Hindlimb muscle (tissue), 1 donor: ENCODE measurements around the gene PARD3. TPM values are rescaled to one million over a fixed set of nuclear protein-coding genes. Genes with fewer than 3 reads are reported as not detected.

Experiments used
- DNase-seq: peaks from one replicate; pipeline ENCODE4 v3.0.0-alpha.2; 2013
- polyA plus RNA-seq: library from polyadenylated mRNA; unstranded; fragments of 120-200 nt; gene quantifications from one replicate; pipeline ENCODE4 v1.2.1, GENCODE V29; 2013; ENCODE audit not compliant: insufficient read length

Gene PARD3
- polyA plus RNA-seq, 1 donor: 40.7 TPM

DNA sequence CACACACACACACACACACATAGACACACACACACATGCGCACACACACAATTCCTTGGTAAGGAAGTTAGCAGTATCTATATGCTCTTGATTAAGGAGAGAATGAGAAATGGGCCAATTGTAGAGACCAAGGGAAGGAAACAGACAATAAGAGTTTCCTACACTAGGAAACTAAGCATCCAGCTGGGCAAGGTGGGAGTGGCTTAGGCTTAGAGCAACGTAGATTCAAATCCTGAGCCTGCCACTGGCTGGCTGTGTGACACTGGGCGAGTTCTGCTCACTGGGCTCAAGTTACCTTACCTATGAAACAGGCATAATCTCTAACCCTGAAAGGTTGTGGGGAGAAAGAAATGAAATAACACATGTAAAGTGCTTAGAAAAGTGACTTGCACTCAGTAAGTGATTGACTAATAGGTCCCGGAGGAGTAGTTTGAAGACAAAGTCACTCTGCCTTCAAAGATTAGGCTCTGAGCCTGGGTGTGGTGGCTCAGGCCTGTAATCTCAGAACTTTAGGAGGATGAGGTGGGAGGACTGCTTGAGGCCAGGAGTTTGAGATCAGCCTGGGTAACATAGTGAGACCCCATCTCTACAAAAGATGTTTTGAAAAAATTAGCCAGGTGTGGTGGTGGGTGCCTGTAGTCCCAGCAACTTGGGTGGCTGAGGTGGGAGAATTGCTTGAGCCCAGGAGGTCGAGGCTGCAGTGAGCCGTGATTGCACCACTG is 701.4 kb downstream of the PARD3 start:
- no peak for DNase-seq

DNA sequence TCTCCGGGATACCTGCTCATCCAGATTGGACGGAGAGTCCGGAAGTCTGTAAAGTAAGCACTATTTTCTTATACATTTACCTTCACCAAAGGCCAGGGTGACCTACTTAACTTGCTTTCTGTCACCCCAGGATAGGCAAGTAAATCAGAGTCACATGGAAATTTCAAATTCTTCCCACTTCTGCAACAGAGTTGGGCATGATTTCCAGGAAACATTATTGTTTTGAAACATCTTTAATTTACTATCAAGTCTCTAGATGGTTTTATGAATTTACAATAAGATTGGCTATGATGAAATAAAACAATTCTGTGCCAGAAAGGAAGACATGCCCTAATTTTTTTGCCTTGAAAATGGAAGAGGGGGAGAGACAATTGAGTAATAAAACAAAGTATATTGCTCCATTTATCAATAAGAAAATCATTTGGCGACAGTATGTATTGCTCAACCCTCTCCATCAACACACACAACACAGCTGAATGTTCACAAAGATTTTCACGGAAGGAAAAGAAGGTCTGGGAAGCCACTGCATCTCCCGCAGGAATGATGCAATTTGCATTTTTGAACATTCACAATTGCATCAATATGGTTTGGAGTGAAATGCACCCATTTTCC is 702.8 kb downstream of the PARD3 start:
- no peak for DNase-seq

DNA sequence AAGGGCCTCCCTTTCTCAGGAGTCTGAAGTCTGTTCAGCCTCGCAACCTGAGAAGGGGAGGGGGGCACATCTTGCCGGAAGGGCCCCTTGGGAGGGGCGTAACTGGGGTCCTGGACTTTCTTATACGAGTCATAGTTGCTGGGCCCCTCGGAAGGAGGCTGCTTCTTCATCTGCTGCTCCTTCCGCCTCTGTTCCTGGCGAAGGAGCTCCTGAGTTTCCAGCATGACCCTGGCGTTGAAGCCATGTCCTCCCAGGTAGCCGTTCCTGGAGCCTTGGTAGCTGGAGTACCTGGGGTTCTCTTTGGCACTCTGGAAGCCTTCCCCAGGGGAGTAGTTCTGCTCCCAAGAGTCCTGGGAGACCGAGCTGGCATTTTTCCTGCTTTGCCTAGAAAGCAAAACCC is 703.9 kb downstream of the PARD3 start:
- DNase-seq: no peak

DNA sequence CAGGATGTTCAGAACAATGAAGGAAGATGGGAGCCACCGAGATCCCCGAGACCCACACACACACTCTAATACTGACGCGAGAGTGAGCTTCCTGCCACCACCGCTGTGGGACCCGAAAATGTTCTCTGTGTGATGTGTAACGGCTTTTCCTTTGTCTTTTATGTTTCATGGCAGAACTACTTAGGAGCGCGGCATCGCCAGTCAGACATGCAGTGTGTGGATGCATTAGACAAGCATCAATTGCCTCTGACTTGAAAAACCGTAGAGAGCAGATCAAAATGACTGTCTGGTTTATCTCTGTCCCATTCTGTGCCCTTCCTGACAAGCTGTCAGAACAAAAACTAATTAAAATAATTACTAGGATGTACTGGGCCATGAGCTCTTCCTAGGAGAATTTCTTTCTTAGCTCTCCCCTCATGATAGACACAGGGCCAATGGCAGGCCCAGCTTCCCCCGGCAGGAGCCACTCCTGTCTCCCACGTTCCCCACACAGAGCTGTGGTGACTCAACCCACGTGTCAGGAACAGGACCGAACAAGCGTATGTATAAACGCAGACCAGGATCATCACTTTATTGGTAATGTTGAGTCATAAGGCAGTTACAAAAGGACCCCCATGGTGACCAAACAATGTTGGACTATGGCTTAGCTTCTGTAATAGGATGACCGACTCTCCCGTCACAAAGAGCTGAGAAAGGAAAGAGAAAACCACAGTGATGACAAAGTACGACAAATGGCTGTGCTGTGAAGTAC is 705.0 kb downstream of the PARD3 start:
- no peak for DNase-seq

DNA sequence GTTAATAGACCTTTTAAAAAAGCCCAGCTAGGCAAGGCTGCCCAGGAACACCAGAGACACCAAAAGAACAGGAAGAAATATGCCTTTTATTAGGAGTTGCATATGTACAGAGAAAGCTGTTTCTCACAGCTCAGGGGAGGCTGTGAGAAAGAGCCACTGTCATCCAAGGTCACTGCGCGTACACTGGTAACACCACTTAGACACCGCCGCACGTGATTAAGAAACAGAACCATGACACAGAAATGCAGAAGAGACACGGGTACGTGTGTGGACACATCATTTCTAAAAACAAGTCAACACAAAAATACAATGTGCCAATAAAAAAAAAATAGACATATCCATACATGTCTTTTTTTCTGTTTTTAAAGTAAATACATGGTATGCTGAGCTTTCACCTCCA is 705.6 kb downstream of the PARD3 start:
- DNase-seq: no peak

DNA sequence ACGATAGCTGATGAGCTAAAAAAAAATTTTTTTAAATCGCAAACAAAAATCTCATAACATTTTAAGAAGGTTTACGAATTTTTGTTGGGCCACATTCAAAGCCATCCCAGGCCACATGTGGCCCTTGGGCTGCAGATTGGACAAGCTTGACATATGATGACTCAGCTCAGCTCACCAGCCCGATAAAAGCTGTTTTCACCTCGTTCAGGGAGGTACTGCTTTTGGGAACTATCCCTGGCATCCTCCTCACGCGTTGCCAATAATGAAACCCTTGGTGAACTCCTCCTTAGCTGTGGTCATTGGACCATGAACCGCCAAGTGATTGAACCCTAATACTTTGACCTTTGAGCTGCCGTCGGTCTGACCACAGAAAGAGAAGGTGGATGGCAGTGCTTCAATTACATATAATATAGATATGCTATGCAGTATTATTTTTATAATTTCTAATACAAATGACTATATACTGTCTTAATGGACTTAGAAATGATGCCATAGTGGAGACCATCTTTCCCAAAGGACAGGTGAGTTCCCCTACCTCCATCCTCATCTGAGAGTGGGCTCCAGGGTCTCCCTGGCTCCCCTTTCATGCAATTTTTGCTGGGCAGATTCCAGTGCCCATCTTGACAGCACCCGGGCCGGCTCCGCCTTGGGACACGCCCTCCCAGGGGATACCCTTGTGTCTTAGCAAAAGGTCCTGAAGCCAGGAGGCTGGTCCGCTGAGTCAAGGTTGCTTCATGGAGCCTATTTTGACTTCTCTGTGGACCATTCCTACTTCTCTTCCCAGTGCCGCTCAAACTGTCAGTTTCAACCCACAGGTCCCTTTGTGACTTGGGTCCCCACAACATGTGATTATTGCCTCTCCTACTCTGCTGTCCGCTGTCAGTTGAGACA is 707.2 kb downstream of the PARD3 start:
- no peak for DNase-seq

DNA sequence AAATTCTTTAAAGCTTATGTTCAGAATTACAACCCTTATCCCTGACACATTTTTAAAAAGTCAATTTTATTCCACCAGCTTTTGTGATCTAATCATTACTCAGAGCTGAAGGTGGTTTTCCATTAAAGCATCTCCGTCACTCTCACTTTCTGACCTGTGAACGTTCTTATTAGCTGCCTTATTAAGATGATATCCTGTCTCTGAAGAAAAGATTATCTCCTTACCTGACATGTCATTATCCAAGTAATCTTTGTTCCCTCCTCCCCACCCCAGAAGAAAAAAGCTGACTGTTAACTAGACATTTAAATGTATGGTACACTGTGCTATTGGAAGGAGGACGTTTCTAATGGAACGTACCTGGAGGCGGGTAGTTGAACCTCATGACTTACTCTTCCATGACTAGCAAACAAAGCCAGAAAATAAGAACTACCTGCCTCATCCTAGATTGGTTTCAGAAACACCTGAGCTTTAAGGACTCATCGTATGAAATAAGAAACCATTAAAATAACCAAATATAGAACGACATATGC is 708.7 kb downstream of the PARD3 start:
- no peak for DNase-seq

DNA sequence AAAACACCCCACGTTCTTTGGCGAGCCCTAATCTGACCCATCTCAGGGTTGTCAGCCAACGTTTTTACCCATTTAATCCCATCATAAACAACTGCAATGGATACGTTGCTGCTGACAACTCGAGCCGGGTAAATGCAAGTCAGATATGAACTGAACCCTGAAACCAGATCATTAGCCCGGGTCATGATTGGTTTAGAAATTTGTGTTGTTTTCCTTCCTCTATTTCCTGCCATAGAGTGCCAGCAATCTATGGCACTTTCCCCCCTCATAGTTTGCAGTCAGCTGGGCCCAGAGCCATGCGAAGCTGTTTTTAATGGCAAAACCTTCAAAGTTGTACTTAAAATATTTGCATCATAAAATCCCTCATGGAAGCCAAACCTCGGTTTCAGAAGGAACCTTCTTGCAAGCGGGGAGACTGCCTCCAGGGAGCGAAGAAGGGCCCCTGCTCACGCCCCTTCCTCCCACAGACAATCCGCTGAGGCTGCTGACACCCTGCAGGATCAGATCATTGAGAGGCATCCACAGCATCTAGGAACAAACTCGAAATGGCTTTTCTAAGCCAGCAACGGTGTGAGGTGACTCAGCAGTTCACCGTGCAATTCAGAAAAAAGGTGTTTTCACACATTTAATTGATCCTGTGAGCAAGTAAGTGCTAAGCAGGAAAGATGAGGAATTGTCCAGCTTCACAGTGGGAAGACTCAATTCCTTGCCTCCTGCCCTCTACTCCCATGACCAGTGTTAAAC is 710.1 kb downstream of the PARD3 start:
- no peak for DNase-seq

DNA sequence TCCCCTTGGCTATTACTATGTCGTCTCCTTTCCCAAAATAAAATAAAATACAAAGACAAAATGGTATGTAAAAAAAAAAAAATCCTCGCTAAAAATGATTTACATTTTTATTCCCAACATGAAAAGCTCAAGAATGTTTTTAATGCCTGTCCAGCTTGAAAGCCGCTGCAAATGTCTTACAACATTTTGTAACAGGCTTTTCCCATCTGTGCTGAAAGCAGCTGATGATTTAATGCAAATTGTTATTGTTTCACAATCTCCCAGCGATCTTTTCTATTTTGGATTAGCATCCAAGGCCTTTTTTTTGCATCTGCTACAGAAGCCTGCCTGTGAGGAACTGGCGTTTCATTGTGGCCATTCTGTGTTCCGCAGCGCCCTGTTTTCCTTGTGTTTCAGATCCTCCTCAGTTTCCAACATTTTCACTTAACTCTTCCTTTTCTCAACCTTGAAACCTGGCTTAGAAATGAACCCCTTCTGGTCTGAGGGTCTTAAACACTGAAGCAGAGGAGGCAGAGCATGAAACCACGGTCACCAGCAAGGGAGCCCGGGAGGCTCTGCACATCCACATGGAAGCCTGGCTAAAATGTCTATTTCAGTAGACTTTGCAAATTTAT is 712.1 kb downstream of the PARD3 start:
- DNase-seq: peak; percentile 82

DNA sequence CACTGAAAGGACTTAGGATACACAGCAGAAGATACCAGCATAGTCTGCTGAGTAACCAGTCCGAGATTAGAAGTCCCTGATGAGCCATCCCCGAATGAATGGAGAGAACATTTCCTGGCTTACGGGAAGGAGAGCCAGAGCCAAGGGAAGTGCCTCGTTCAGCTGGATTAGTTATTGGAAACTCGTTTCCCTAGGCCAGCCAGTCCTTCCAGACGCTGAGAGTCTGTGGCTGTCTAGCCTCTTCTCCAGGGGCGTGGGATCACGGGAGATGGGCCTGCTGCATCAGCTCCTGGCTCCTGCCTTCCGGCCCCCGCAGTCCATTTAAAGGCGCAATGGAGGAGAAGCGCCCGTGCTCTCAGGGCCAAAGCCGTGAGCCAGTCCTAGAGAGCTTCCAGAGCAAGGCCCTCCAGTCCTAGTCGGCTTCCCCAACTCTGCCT is 712.8 kb downstream of the PARD3 start:
- peak; percentile 88 for DNase-seq

DNA sequence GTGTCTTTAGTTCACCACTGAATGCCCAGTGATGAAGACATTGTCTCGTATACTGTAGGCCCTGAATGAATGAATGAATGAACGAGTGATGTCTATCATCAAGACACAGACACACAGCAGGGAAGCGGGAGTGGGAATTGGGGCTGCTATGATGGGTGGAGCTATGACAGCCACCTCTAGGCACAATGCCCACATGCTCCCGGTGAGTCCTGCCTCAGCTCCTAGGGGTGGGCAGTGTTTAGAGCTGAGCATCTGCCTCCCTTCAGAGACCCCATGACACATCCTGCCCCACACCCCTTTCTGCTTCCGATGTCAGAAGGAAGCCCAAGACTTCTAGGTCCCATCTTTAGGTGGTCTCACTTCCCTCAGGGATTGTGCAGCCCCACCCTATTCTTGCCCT is 714.1 kb downstream of the PARD3 start:
- DNase-seq: no peak

DNA sequence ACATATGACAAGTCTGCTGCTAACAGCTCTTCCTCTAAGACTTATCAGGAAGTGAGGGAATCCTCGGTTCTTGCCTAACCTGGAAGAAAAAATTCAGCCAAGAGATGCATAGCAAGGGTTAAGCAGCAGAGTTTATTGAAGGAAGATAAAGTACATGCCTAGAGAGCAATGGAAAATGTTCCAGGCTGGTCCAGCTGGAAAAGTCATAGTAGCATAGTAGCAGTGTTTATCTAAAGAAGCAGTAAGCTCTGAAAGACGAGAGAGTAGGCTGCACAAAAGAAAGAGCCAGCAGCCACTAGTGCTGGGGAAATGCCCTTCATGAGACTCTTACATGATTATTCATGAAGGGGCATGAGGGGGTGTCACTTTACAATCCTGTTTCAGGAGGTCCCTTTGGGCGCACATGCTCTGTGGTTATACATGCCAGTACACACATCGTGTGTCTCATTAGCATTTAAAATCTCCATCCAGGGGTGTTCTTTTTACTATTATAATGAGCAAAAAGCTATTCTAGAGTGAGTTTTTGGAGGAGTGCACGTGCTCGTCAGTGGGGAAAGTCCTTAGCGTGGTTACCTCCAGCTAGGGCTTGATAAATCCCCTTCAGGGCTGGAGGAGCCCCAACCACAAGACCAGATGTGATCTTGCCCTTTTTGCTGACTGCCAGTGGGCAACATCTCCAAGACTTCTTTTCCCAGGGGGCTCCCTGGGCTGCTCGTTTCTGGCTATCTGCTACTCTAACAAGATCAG is 716.1 kb downstream of the PARD3 start:
- no peak for DNase-seq

DNA sequence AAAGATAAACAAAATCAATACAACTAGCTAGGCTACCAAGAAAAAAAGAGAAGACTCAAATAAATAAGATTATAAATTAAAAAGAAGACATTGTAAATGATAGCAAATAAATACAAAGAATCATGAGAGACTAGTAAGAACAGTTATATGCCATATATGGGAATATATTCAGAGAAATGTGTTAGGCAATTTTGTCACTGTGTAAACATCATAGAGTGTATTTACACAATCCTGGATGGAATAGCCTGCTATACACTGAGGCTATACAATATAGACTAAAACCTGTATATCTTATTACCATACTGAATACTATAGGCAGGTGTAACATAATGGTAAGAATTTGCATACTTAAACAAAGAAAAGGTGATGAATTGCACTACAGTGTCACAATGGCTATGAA is 717.4 kb downstream of the PARD3 start:
- DNase-seq: no peak

DNA sequence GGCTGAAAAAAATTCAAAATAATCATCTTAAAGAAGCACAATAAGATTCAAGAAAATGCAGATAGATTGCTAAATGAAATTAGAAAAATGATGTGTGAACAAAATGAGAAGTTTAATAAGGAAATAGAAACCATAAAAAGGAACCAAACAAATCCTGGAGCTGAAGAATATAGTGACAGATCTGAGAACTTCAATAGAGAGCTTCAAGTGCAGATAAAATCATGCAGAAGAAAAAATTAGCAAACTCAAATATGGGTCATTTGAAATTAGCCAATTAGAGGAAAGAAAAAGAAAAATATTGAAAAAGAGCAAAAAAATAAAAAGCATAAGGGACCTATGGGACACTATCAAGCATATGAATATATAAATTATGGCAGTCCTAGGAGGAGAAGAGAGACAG is 720.1 kb downstream of the PARD3 start:
- no peak for DNase-seq

DNA sequence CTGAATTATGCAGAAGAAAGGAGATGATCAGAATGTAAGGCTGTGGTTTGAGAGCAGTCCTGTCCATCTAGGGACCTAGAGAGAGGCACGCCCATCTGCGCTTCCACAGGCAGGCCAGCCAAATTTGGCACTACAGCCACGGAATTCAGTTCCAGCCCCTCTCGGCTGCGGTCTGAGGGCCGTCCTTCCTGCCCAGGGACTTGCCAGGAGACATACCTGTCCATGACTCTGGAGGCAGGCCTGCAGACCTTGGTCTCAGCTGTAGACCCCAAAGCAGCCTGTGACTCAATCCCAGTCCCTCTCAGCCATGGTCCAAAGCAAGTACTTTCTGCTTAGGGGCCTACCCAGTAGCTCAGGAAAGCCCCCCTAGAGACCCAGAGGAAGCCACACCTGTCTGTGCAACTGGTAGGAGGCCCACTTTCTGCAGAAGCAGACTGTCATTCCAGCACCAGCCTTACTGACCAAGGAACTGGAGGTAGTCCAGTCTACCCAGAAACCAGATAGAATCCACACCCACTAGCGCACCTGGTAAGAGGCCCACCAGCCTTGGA is 720.9 kb downstream of the PARD3 start:
- DNase-seq: no peak

DNA sequence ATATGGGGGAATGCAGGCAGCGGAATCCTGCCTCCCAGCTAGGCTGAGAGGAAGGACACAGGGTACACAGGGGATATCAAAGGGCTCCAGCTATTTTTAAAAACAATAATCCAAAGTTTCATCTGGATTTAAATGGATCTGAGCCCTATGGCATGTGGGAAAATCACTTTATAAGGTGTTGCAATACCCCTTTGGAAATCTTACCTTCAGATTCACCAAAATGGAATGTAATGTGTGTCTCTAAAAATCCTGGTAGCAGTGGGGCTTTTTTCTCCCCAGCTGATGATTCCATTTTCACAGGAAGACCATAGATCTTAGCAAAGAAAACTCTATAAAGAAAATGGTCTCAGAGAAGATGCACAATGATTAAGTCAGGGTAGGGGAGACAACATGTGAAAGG is 722.2 kb downstream of the PARD3 start:
- no peak for DNase-seq

DNA sequence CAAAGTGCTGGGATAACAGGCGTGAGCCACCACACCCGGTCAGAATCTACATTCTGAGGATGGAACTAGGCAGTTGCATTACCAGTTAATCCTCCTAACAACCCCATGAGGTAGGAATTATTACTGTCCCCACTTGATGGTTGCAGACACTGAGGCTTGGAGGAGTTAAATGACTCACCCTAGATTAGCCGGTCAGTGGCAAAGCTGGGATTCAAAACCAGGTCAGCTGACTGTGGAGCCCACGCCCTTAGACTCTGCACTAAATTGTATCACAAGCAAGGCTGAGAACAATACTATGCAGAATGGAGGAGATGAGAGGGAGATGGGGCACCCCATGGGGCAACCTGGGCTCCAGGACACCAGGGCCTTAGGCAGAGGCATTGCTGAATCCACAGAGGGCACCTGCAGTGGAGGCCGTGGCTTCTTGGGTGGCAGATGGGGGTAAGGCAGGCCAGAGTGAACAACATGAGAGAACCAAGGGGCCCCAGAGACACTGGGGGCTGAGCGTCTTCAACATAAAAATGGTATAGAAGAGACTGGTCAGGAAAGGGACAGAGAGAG is 723.4 kb downstream of the PARD3 start:
- no peak for DNase-seq

DNA sequence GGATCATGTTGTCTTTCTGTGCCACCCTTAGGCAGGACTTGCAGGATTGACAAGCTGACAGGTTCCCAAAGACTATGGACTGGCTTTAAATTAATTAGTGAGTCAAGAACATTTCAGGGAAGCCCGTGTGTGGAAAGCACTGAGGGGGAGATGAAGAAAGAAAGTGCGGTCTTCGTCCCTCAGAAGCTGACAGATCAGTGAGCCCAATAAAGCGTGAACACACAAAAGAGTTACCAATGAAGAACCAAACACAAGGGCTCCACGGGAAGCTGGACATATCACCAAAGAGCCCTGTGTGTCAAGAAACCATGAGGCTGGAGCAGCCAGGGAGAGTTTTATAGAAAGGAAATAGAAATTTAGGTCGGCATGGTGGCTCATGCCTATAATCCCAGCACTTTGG is 725.8 kb downstream of the PARD3 start:
- no peak for DNase-seq

DNA sequence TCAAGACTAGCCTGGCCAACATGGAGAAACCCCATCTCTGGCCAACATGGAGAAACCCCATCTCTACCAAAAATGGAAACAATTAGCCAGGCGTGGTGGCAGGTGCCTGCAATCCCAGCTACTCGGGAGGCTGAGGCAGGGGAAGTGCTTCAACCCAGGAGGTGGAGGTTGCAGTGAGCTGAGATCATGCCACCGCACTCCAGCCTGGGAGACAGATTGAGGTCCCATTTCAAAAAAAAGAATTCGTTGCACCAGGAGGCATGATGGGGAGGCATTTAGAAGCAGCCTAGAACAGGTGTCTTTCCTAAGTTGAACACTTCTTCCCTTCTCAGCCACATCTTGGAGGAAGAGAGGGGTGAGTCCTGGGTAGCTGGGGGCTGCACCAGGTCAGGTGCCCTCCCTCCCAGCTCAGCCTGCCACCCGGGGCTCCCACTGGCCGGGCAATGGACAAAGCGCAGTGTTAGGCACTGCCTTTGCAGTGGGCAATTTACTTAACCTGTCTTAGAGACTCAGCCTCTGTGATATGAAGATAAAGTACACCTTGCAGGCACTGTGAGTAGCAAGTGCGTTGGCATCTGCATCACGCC is 726.8 kb downstream of the PARD3 start:
- DNase-seq: no peak

DNA sequence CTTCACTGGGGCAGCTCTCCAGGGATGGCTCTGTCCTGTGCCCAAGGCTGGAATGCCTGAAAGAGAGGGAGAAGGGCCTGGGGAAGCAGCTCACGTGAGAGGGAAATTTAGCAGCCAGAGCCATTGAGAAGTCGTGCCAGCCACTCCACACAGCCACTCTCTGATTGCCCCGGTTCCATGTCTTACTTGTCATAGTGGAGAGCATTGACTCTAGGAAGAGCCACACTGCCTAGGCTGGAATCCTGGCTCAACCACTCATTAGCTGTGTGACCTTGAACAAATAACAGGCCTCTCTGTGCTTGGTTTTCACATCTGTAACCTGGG is 728.0 kb downstream of the PARD3 start:
- no peak for DNase-seq
